Pancreas (tissue), 10 donors: ENCODE data around the gene TNFRSF8. TPM values are rescaled to one million over a fixed set of nuclear protein-coding genes. Genes with fewer than 3 reads are reported as not detected.

ENCODE experiments used
- ATAC-seq, 4 donors: fragments of 200-7000 bp; cut with Tn5 transposase; one replicate each; pipeline versions ENCODE4 v1.8.0 to v1.9.1; 2020; ENCODE audit warnings: mild to moderate bottlenecking in 4 of 4, moderate library complexity in 4 of 4
- DNase-seq, 6 donors: peaks; one replicate each; pipeline ENCODE4 v3.0.0-alpha.2; 2020
- FAIRE-seq: peaks from 2 replicates; lab custom pipeline; 2012; peaks lifted over from hg19 to GRCh38; lab: Jason Lieb, UNC
- H3K27ac ChIP-seq, 4 donors: fragments of 200-600 bp; sonication (generic); 1 replicate in 3 of 4; 2 replicates in 1 of 4; pipeline versions ENCODE4 v1.5.0 to v1.8.0; 2020
- H3K27me3 ChIP-seq, 4 donors: fragments of 200-600 bp; one replicate each; pipeline ENCODE4 v1.8.0; 2021
- H3K36me3 ChIP-seq, 3 donors: fragments of 200-600 bp; sonication (generic) in 1 of 3; one replicate each; pipeline versions ENCODE4 v1.5.0 to v1.8.0; 2020 to 2021
- H3K4me1 ChIP-seq, 3 donors: fragments of 200-600 bp; one replicate each; pipeline ENCODE4 v1.8.0; 2021
- H3K4me3 ChIP-seq, 4 donors: fragments of 200-600 bp; sonication (generic) in 2 of 4; one replicate each; pipeline versions ENCODE4 v1.5.0 to v1.8.0; 2020 to 2021
- H3K9me3 ChIP-seq, 4 donors: fragments of 200-600 bp; one replicate each; pipeline ENCODE4 v1.8.0; 2021
- WGBS, 2 donors: extraction: QIAGEN DNeasy Blood & Tissue Kit; methylation state at CpG; one replicate each; pipeline ENCODE4 v1.1.7; 2013; 5-methylcytosine and 5-hydroxymethylcytosine counted together
- intact Hi-C, 3 donors: fragments of 100-400 bp; cut with DNase I; formaldehyde crosslinking; loops; one replicate each; pipeline versions ENCODE4 v1.11.1 to v1.14.2; 2022
- polyA plus RNA-seq, 2 donors: library from polyadenylated mRNA; stranded (reverse); fragments of 200-250 nt; gene quantifications; one replicate each; pipeline ENCODE4 v1.2.3, GENCODE V29; 2013
- total RNA-seq, 6 donors: library from RNA; stranded (reverse); fragmentation: NEBNext Ultra II Directional in 4 of 6; extraction: Animal tissue kit (Norgen Biotek cat#: 25700) in 4 of 6; gene quantifications; one replicate each; pipeline versions ENCODE4 v1.2.1 to v1.2.4, GENCODE V29; 2021 to 2023
- TF ChIP-seq, protein P1 (sequence below), 4 donors: fragments of 200-600 bp; sonication (generic) in 3 of 4; IDR thresholded peaks; one replicate each; pipeline versions ENCODE4 v1.5.0 to v1.8.0; 2021; ENCODE audit warnings: antibody characterized with exemption in 4 of 4
- donor health status: healthy with polysubstance abuse.
- donor health status: DM: no; HTN: no; CAD: no; lungs with moderate emphysema.
- donor health status: DM: no; HTN: no; CAD: no.
- donor health status: control.
- donor health status: control.
- donor health status: Bipolar disorder and iron deficiency.
- donor health status: DM: yes; HTN: yes; CAD: no.
- donor health status: DM: no; HTN: no; CAD: no.
- donor health status: DM: no; HTN: no; CAD: no.
- donor health status: DM: yes; HTN: yes; CAD: no.

TNFRSF8 gene
- total and polyA plus RNA-seq, 8 donors = 0.08 to 0.72 (median 0.25) TPM; not detected in 1

DNA sequence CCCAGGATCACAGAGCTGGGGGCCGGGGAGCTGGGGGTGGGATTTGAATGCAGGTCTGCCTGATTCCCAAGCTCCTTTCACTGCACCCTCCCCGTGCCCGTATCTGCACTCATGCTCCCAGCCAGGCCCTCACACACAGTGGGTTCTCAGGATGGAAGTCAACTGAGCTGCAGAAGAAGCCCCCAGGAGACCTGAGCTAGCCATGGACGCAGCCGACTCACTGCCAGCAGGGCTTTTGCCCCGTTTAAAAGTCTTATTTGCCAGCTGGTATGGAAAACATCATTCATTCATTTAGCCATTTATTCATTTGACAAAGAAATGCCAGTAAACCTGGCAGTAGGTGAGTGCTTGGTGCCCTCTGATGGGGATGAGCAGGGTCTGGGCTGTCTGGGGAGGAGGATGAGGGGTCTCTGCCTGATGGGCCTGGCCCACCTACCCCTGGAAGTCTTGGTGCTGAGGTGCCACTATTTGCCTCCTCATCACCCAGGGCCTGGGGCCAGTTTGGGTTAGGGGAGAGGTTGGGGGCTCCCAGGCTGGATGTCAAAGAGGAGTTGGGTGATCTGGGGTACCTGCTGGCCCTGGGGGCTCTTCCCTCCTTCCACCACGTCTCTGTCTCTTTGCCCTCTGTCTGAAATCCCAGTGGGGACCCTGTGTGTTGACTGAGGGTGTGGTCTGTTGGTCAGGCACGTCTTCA, 106.5 kb downstream of the TNFRSF8 start:
- TF ChIP-seq, protein P1, sequence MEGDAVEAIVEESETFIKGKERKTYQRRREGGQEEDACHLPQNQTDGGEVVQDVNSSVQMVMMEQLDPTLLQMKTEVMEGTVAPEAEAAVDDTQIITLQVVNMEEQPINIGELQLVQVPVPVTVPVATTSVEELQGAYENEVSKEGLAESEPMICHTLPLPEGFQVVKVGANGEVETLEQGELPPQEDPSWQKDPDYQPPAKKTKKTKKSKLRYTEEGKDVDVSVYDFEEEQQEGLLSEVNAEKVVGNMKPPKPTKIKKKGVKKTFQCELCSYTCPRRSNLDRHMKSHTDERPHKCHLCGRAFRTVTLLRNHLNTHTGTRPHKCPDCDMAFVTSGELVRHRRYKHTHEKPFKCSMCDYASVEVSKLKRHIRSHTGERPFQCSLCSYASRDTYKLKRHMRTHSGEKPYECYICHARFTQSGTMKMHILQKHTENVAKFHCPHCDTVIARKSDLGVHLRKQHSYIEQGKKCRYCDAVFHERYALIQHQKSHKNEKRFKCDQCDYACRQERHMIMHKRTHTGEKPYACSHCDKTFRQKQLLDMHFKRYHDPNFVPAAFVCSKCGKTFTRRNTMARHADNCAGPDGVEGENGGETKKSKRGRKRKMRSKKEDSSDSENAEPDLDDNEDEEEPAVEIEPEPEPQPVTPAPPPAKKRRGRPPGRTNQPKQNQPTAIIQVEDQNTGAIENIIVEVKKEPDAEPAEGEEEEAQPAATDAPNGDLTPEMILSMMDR (IDR thresholded peaks at IDR 0.05) = no peak
- Histone ChIP-seq H3K9me3 (no peaks in the 10 kb centered on the region), H3K4me3 (peak overlapping the region in 1 of 4 donors; percentile 65), H3K27ac (no peak overlapping the region), H3K36me3 (no peaks in the 10 kb centered on the region), H3K4me1 (peaks cover 0 to 2% (median 0%) of the 10 kb centered on the region in 3 donors), H3K27me3 (no peaks in the 10 kb centered on the region)
- FAIRE-seq (no peak), DNase-seq (no peak), ATAC-seq (no peak)
- 66% methylated on average over 8 of the region's 8 CpGs for WGBS, 2 donors
- intact Hi-C loops = no loop called here

DNA sequence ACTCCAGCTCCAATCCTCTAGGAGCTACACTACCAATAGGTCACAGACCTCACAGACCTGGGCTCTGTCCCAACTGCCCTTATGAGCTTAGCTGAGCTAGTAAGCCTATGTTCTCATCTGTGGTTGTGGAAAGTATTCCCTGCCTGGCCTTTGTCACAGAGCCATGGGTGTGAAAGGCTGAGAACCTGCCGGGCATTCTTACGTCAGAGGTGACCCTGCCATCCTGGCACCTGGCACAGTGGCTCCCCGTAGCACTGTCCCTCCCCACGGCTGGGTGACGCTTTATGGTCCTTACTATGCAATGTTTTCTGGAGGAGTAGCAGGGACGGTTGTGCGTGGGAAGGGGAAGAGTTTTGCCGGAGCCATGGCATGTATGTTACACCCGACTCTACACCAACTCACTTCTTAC, 107.2 kb downstream of the TNFRSF8 start:
- FAIRE-seq (no peak), ATAC-seq (no peak), DNase-seq (no peak)
- intact Hi-C loops = no loop called here
- H3K4me1 ChIP-seq = peaks cover 0 to 3% (median 0%) of the 10 kb centered on the region in 3 donors
- no peak overlapping the region for H3K4me3 ChIP-seq
- WGBS, 2 donors = 70 to 82% methylated on average over 9 of the region's 9 CpGs
- H3K27me3 ChIP-seq = no peaks in the 10 kb centered on the region
- no peaks in the 10 kb centered on the region for H3K36me3 ChIP-seq
- TF ChIP-seq, protein P1 (IDR thresholded peaks at IDR 0.05) = no peak
- H3K27ac ChIP-seq = no peak overlapping the region
- H3K9me3 ChIP-seq = no peaks in the 10 kb centered on the region

DNA sequence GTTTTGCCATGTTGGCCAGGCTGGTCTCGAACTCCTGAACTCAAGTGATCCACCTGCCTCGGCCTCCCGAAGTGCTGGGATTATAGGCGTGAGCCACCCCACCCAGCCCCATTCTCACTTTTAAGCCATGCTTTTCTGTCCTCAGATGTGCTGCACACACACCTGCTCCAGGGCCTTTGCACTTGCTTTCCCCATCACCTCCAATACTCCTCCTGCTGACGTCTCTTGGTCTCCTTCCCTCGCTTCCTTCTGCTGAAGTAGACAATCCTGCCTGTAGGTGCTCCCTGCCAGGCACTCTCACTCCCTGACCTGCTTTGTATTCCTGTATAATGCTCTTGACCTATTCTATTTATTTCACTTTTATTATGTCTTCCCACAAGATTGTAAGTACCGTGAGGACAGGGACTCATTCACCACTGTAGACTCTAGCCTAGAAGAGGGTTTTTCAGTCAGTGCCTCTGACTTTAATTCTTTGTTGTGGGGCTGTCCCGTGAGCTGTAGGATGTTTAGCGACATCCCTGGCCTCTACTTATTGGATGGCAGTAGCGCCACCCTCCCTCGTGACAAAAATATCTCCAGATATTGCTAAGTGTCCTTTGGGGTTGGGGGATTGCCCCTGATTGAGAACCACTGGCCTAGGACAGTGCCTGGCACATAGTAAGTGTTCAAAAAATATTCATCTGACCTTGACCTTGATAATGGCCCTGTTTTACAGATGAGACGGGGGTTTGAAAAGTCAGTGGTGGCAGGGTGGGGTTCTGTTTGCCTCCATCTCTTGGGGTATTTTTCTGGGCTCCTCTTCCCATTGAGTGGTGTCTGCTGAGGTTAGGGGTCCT, 108.3 kb downstream of the TNFRSF8 start:
- 77 to 83% methylated on average over 12 of the region's 12 CpGs for WGBS, 2 donors
- no peak for DNase-seq
- H3K27ac ChIP-seq = no peak overlapping the region

DNA sequence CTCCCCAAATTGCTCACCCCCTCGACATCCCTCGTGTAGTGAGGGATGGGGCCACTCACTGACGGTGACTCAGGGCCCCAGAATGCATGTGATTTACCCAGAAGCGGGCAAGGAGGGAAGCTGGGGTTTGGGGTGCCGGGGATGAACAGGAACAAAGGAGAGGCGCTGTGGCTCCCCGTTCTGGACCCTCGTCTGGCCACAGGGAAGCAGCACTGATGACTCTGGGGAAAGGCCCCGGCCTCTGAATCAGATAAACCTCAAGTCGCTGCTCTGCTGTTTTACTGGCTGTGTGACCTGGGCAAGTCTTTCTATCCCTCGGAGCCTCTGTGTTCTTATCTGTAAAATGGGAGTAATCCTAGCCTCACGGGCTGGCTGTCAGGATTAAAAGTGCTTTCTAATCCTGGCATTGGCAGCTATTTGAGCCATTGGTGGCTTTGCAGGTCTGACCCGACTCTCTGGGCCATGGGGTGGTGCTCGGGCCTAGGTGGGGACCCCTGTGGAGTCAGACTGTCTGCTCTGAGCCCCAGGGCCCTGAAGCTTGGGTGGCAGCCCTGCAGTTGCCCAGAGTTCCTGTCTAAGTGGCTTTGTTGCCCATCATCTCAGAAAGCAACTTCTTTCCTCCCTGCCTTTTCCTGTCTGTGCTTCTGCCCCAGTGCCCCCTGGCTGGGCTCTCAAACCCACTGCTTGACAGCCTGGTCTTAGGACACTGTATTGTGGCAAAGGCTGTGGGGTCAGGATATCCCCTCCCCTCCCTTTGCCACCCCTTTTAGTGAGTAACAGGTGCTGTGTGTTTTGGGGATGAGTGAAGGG, 109.1 kb downstream of the TNFRSF8 start:
- FAIRE-seq = no peak
- DNase-seq = no peak
- peaks cover 0 to 3% (median 0%) of the 10 kb centered on the region in 3 donors for H3K4me1 ChIP-seq

More for the DNA sequence above, 108.3 kb downstream of the TNFRSF8 start:
- intact Hi-C loops = no loop called here
- FAIRE-seq (no peak), ATAC-seq (no peak)
- no peaks in the 10 kb centered on the region for H3K9me3 ChIP-seq
- no peaks in the 10 kb centered on the region for H3K36me3 ChIP-seq
- TF ChIP-seq, protein P1 (IDR thresholded peaks at IDR 0.05) = no peak
- H3K27me3 ChIP-seq = no peaks in the 10 kb centered on the region
- H3K4me1 ChIP-seq = peaks cover 0 to 3% (median 0%) of the 10 kb centered on the region in 3 donors
- no peak overlapping the region for H3K4me3 ChIP-seq

More for the DNA sequence above, 109.1 kb downstream of the TNFRSF8 start:
- H3K4me3 ChIP-seq = no peak overlapping the region
- TF ChIP-seq, protein P1 (IDR thresholded peaks at IDR 0.05) = no peak
- H3K36me3 ChIP-seq = no peaks in the 10 kb centered on the region
- intact Hi-C loops = no loop called here
- H3K27ac ChIP-seq = peak overlapping the region in 2 of 4 donors; percentile 8 to 51
- ATAC-seq = no peak
- 73 to 84% methylated on average over 14 of the region's 14 CpGs for WGBS, 2 donors
- H3K27me3 ChIP-seq = no peaks in the 10 kb centered on the region
- no peaks in the 10 kb centered on the region for H3K9me3 ChIP-seq
